GM23338 (cell line): ENCODE results near the gene WDR44. TPM values are rescaled to one million over a fixed set of nuclear protein-coding genes. Genes with fewer than 3 reads are reported as not detected.

Source experiments
- ATAC-seq: fragments of 200-7000 bp; cut with Tn5 transposase; 3 replicates; pipeline ENCODE4 v1.9.1; 2020
- DNase-seq: peaks from one replicate; pipeline ENCODE4 v3.0.0-alpha.2; 2015; ENCODE audit warnings: low spot score
- H2AFZ ChIP-seq: fragments of 200-600 bp; sonication (generic); 2 replicates; pipeline ENCODE4 v1.8.0; 2016; ENCODE audit warnings: antibody characterized with exemption, mild to moderate bottlenecking, moderate library complexity
- H3F3A ChIP-seq: fragments of 200-600 bp; sonication (generic); replicated peaks from 2 replicates; pipeline ENCODE4 v1.8.0; 2017; ENCODE audit warnings: antibody characterized with exemption, mixed run types, low read depth
- H3K27ac ChIP-seq: fragments of 200-600 bp; sonication (generic); 2 replicates; pipeline ENCODE4 v1.6.1; 2016; ENCODE audit warnings: low read depth
- H3K27me3 ChIP-seq: fragments of 200-600 bp; sonication (generic); 2 replicates; pipeline ENCODE4 v1.8.0; 2016; ENCODE audit warnings: mild to moderate bottlenecking, mixed run types, moderate library complexity; ENCODE audit not compliant: insufficient read depth
- H3K36me3 ChIP-seq: fragments of 200-600 bp; sonication (generic); 2 replicates; pipeline ENCODE4 v1.8.0; 2016; ENCODE audit warnings: mild to moderate bottlenecking; ENCODE audit not compliant: insufficient read depth
- H3K4me1 ChIP-seq: fragments of 200-600 bp; sonication (generic); 2 replicates; pipeline ENCODE4 v1.8.0; 2016; ENCODE audit warnings: mild to moderate bottlenecking, moderate library complexity; ENCODE audit not compliant: insufficient read depth
- H3K4me2 ChIP-seq: fragments of 200-600 bp; sonication (generic); 2 replicates; pipeline ENCODE4 v1.7.1; 2017; ENCODE audit warnings: mixed run types
- H3K4me3 ChIP-seq: fragments of 200-600 bp; sonication (generic); 2 replicates; pipeline ENCODE4 v1.6.1; 2016; ENCODE audit warnings: mixed run types
- H3K79me2 ChIP-seq: fragments of 200-600 bp; sonication (generic); replicated peaks from 2 replicates; pipeline ENCODE4 v1.8.0; 2017; ENCODE audit warnings: mild to moderate bottlenecking; ENCODE audit not compliant: insufficient read depth
- H3K9me2 ChIP-seq: fragments of 200-600 bp; sonication (generic); 2 replicates; pipeline ENCODE4 v1.8.0; 2017; ENCODE audit not compliant: insufficient read depth
- H4K20me1 ChIP-seq: fragments of 200-600 bp; sonication (generic); replicated peaks from 2 replicates; pipeline ENCODE4 v1.8.0; 2017; ENCODE audit warnings: mild to moderate bottlenecking; ENCODE audit not compliant: insufficient read depth
- H3K27ac Mint-ChIP-seq: 2 replicates; pipeline ENCODE4 v1.8.0; 2020; ENCODE audit warnings: inconsistent platforms, mild to moderate bottlenecking, moderate library complexity, mixed read lengths
- H3K27me3 Mint-ChIP-seq: 3 replicates; pipeline ENCODE4 v1.8.0; 2022; ENCODE audit warnings: low read depth, mild to moderate bottlenecking, moderate library complexity, mixed read lengths, inconsistent platforms; ENCODE audit not compliant: insufficient read depth, poor library complexity
- H3K36me3 Mint-ChIP-seq: 3 replicates; pipeline ENCODE4 v1.8.0; 2021; ENCODE audit warnings: low read depth, mild to moderate bottlenecking, inconsistent platforms, moderate library complexity, mixed read lengths
- H3K4me1 Mint-ChIP-seq: 3 replicates; pipeline ENCODE4 v1.8.0; 2020; ENCODE audit warnings: mild to moderate bottlenecking, inconsistent platforms, mixed read lengths
- H3K4me3 Mint-ChIP-seq: 3 replicates; pipeline ENCODE4 v1.8.0; 2021; ENCODE audit warnings: moderate library complexity, mild to moderate bottlenecking, inconsistent platforms, mixed read lengths
- H3K9me3 Mint-ChIP-seq: 3 replicates; pipeline ENCODE4 v1.8.0; 2020; ENCODE audit warnings: moderate library complexity, mild to moderate bottlenecking, inconsistent platforms, mixed read lengths
- CREB1 ChIP-seq: fragments of 250-450 bp; sonication (Bioruptor Pico); IDR thresholded peaks from 2 replicates; pipeline ENCODE4 v1.5.0; 2020; ENCODE audit warnings: low read depth, mild to moderate bottlenecking, moderate library complexity
- CTCF ChIP-seq, 2 experiments: fragments of 200-600 bp in 1 of 2; sonication (generic) in 1 of 2; conservative IDR thresholded peaks; 2 replicates each; pipeline versions ENCODE4 v1.5.1 to v1.6.1; 2016 to 2017; ENCODE audit warnings: antibody characterized with exemption in 2 of 2, low read depth in 2 of 2, mild to moderate bottlenecking in 2 of 2, moderate library complexity in 1 of 2
- ETS1 ChIP-seq: IDR thresholded peaks from 2 replicates; pipeline ENCODE4 v1.6.1; 2016; ENCODE audit warnings: antibody characterized with exemption
- JUNB ChIP-seq: IDR thresholded peaks from one replicate; pipeline ENCODE4 v1.6.1; 2016; ENCODE audit warnings: antibody characterized with exemption; ENCODE audit not compliant: unreplicated experiment
- NANOG ChIP-seq: IDR thresholded peaks from 2 replicates; pipeline ENCODE4 v1.6.1; 2016; ENCODE audit warnings: antibody characterized with exemption, borderline replicate concordance
- POLR2AphosphoS5 ChIP-seq: IDR thresholded peaks from 2 replicates; pipeline ENCODE4 v1.6.1; 2016; ENCODE audit warnings: antibody characterized with exemption, low read depth
- REST ChIP-seq: IDR thresholded peaks from one replicate; pipeline ENCODE4 v1.6.1; 2018; ENCODE audit warnings: antibody characterized with exemption; ENCODE audit not compliant: unreplicated experiment
- ZNF331 ChIP-seq: fragments of 250-450 bp; sonication (Bioruptor Pico); IDR thresholded peaks from 2 replicates; pipeline ENCODE4 v1.5.0; 2020; ENCODE audit warnings: low read depth, mild to moderate bottlenecking, moderate library complexity
- ZNF462 ChIP-seq: fragments of 250-450 bp; sonication (Bioruptor Pico); IDR thresholded peaks from 2 replicates; pipeline ENCODE4 v1.5.0; 2020; ENCODE audit warnings: mild to moderate bottlenecking, moderate library complexity
- polyA plus RNA-seq: library from polyadenylated mRNA; unstranded; fragments of >200 nt; fragmentation: Nextera tagmentation; extraction: Ambion mirVana; gene quantifications from 2 replicates; pipeline ENCODE4 v1.2.1, GENCODE V29; 2016
- total RNA-seq: library from RNA; depleted of rRNA; stranded (reverse); fragments of >200 nt; shearing (Covaris generic); gene quantifications from 2 replicates; pipeline ENCODE4 v1.2.3, GENCODE V29; 2014

The WDR44 gene
- total and polyA plus RNA-seq, 2 experiments from 2014 or later, result 17.5 to 21.0 TPM

GRCh38 chrX:118329175-118329574, 16.7 kb upstream of the WDR44 start (continued):
- no peak for TF ChIP-seq ZNF462

- H3K36me3 Mint-ChIP-seq, result no peaks in the 10 kb centered on the region
- H3K27me3 ChIP-seq, result no peaks in the 10 kb centered on the region
- H3K9me3 Mint-ChIP-seq, result no peaks in the 10 kb centered on the region
- TF ChIP-seq ETS1, result no peak
- no peak for TF ChIP-seq CTCF (conservative IDR thresholded peaks at IDR 0.05; ENCODE audit: low read depth in 2 of 2)
- no peak for TF ChIP-seq REST
- no peak for TF ChIP-seq NANOG
- TF ChIP-seq JUNB, result no peak
- no peak for TF ChIP-seq ZNF331
- no peak for TF ChIP-seq CREB1 (CRISPR knock-in tag)
- TF ChIP-seq POLR2AphosphoS5, result no peak
Measured at GRCh38 chrX:118337687-118338086, 8.2 kb upstream of the WDR44 start.

More at GRCh38 chrX:118337687-118338086, 8.2 kb upstream of the WDR44 start:
- Histone ChIP-seq H3F3A (no peaks in the 10 kb centered on the region), H3K4me3 (no peak overlapping the region), H2AFZ (0 out of 2 replicates have a peak overlapping the region, but pooled peaks have one; percentile 7), H3K27ac (no peak overlapping the region), H3K4me2 (no peak overlapping the region), H3K79me2 (no peaks in the 10 kb centered on the region), H3K4me1 (no peaks in the 10 kb centered on the region), H3K9me2 (no peaks in the 10 kb centered on the region), H4K20me1 (no peaks in the 10 kb centered on the region), H3K36me3 (no peaks in the 10 kb centered on the region)
- Mint-ChIP-seq H3K27me3 (no peaks in the 10 kb centered on the region), H3K4me1 (peaks cover 1% of the 10 kb centered on the region; the same call in 2 of the 3 replicates), H3K27ac (no peak overlapping the region), H3K4me3 (no peak overlapping the region)
- no peak for DNase-seq
- no peak for ATAC-seq
